HepG2 (cell line): Measurements from ENCODE around the gene FOXR1. TPM values are rescaled to one million over a fixed set of nuclear protein-coding genes. Genes with fewer than 3 reads are reported as not detected.

Experiments used
- HMGXB4 ChIP-seq, 2 experiments: sonication (generic) in 1 of 2; formaldehyde crosslinking in 1 of 2; IDR thresholded peaks; 2 replicates each; pipeline versions ENCODE4 v1.4.0 to v1.6.1; 2018 to 2020; ENCODE audit warnings: missing genetic modification reagents in 2 of 2, borderline replicate concordance in 1 of 2, low read depth in 1 of 2, mild to moderate bottlenecking in 1 of 2, missing biosample characterization in 1 of 2
- NCOA2 ChIP-seq: sonication (generic); formaldehyde crosslinking; IDR thresholded peaks from 2 replicates; pipeline ENCODE4 v1.8.0; 2022; ENCODE audit warnings: inconsistent platforms
- NFAT5 ChIP-seq: sonication (generic); formaldehyde crosslinking; IDR thresholded peaks from 2 replicates; pipeline ENCODE4 v1.4.0; 2020; ENCODE audit warnings: missing genetic modification reagents
- POGK ChIP-seq: sonication (generic); formaldehyde crosslinking; conservative IDR thresholded peaks from 2 replicates; pipeline ENCODE4 v1.8.0; 2022; ENCODE audit warnings: mild to moderate bottlenecking, moderate library complexity, missing genetic modification reagents
- SKIL ChIP-seq: sonication (generic); formaldehyde crosslinking; IDR thresholded peaks from 2 replicates; pipeline ENCODE4 v1.8.0; 2022; ENCODE audit warnings: missing genetic modification reagents, mild to moderate bottlenecking, moderate library complexity, borderline replicate concordance
- SP1 ChIP-seq, 2 experiments: fragments of 450-650 bp in 1 of 2; sonication (generic) in 1 of 2; formaldehyde crosslinking in 1 of 2; IDR thresholded peaks; 2 replicates each; pipeline versions ENCODE4 v1.4.0 to v1.6.1; 2016 to 2020; ENCODE audit warnings: missing genetic modification reagents in 1 of 2
- ZBTB7B ChIP-seq: sonication (generic); formaldehyde crosslinking; IDR thresholded peaks from 2 replicates; pipeline ENCODE4 v1.4.0; 2020; ENCODE audit warnings: missing genetic modification reagents
- ZFP91 ChIP-seq: sonication (generic); formaldehyde crosslinking; IDR thresholded peaks from 2 replicates; pipeline ENCODE4 v1.9.0; 2022; ENCODE audit warnings: missing genetic modification reagents, mild to moderate bottlenecking, borderline replicate concordance
- ZNF414 ChIP-seq: sonication (generic); formaldehyde crosslinking; IDR thresholded peaks from 2 replicates; pipeline ENCODE4 v1.5.0; 2020; ENCODE audit warnings: missing genetic modification reagents
- ZNF547 ChIP-seq: sonication (generic); formaldehyde crosslinking; IDR thresholded peaks from 2 replicates; pipeline ENCODE4 v1.5.1; 2020; ENCODE audit warnings: mild to moderate bottlenecking, missing genetic modification reagents
- ZNF639 ChIP-seq: conservative IDR thresholded peaks from 2 replicates; pipeline ENCODE4 v1.6.1; 2018; ENCODE audit warnings: missing genetic modification reagents
- polyA plus RNA-seq, 8 experiments: library from polyadenylated mRNA; depleted of rRNA in 3 of 8; stranded (reverse) in 7 of 8; unstranded in 1 of 8; fragments of >200 nt; fragmentation: Illumina TruSeq in 4 of 8; extraction: Trizol in 4 of 8; gene quantifications; 2 replicates each; pipeline versions ENCODE4 v1.2.1 to v1.2.3, GENCODE V29; 2011 to 2016; ENCODE audit warnings: low read depth in 4 of 8, missing spikeins in 1 of 8, mixed read lengths in 1 of 8; ENCODE audit not compliant: insufficient read depth in 1 of 8
- total RNA-seq, 5 experiments: library from RNA; depleted of rRNA; stranded (reverse); fragments of >200 nt; fragmentation: Illumina TruSeq; extraction: Trizol; gene quantifications; 2 replicates each; pipeline ENCODE4 v1.2.3, GENCODE V29; 2016; ENCODE audit warnings: low read depth in 1 of 5

Gene FOXR1
- total and polyA plus RNA-seq, 2 of the 13 experiments (the other 11 are each of a cell fraction or from before 2014, with no cell fraction given) = not detected

- 0 out of 2 replicates have a peak, but pooled peaks have one; percentile 5 for TF ChIP-seq SKIL (CRISPR knock-in tag)
- no peak for TF ChIP-seq NFAT5 (CRISPR knock-in tag)
- no peak for TF ChIP-seq NCOA2 (CRISPR knock-in tag)
- no peak for TF ChIP-seq SP1 (IDR thresholded peaks at IDR 0.05)
- 0 out of 2 replicates have a peak, but pooled peaks have one; percentile 23 for TF ChIP-seq SP1 (CRISPR knock-in tag; IDR thresholded peaks at IDR 0.05)
- peak; percentile 39; the same call in 1 of the 2 replicates for TF ChIP-seq ZNF414
- 0 out of 2 replicates have a peak, but pooled peaks have one; percentile 14 for TF ChIP-seq POGK (CRISPR knock-in tag)
- 0 out of 2 replicates have a peak, but pooled peaks have one; percentile 8 for TF ChIP-seq ZFP91
- TF ChIP-seq ZNF547 = 0 out of 2 replicates have a peak, but pooled peaks have one; percentile 31
- TF ChIP-seq ZNF639 = no peak
- no peak for TF ChIP-seq ZBTB7B
- 0 out of 4 replicates have a peak, but pooled peaks of 1 of the 2 experiments have one; percentile 42 for TF ChIP-seq HMGXB4 (CRISPR knock-in tag; IDR thresholded peaks at IDR 0.05; ENCODE audit: borderline replicate concordance in 1 of 2, low read depth in 1 of 2)
Measured at GRCh38 chr11:118929501-118930093, 42.0 kb upstream of the FOXR1 start (continued).
